ENCODE data around the gene LRP1. TPM values are rescaled to one million over a fixed set of nuclear protein-coding genes. Genes with fewer than 3 reads are reported as not detected.
A peak's percentile ranks its signal among the peaks of the same experiment; 100 is the strongest.
"Not testable (repeated sequence)": the region's sequence is repeated elsewhere in the genome, so short reads cannot be mapped to it uniquely, and the experiment has no call there.

The LRP1 gene
- polyA plus RNA-seq, 3 donors, result 60.9 to 106 (median 84.0) TPM

DNA sequence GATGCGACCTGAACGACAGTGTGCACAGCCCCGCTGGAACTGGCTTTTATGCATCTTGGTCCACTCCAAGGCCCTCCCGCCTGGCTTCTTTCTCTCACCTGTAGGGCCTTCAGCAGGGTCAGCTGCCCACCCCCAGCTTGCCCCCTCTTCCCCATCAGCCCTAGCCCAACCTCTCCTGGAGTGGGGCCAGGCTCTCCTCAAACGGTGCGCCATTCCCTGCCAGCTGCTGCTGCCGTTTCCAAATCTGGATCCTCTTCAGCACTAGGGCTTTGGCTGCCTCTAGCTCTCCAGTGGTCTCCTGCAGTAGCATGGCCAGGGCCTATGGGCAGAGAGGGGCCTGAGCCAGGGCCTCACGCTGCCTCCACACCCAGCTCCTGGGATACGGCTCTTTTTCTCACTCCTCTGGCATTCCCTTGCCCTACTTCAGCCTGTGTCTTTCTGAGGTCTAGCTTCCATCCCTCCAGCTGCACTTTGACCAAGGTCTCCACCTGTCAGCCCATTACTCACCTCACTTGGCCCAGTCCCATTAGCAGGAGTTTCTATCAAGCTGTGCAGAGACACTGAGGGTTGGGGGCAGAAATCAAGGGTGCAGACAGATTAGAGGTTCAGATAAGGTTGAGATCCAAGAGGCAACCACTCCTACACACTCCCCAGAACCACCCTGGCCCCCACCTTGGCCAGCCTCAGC lies 22.1 kb upstream of the LRP1 start:
- DNase-seq (ENCODE audit: extremely low read depth in 1 of 11, low read depth in 9 of 11, low spot score in 4 of 11), result no peak

- DNase-seq (ENCODE audit: extremely low read depth in 1 of 11, low read depth in 9 of 11, low spot score in 4 of 11), result no peak
Observed at GRCh38 chr12:57107456-57108155, 20.7 kb upstream of the LRP1 start.

DNA sequence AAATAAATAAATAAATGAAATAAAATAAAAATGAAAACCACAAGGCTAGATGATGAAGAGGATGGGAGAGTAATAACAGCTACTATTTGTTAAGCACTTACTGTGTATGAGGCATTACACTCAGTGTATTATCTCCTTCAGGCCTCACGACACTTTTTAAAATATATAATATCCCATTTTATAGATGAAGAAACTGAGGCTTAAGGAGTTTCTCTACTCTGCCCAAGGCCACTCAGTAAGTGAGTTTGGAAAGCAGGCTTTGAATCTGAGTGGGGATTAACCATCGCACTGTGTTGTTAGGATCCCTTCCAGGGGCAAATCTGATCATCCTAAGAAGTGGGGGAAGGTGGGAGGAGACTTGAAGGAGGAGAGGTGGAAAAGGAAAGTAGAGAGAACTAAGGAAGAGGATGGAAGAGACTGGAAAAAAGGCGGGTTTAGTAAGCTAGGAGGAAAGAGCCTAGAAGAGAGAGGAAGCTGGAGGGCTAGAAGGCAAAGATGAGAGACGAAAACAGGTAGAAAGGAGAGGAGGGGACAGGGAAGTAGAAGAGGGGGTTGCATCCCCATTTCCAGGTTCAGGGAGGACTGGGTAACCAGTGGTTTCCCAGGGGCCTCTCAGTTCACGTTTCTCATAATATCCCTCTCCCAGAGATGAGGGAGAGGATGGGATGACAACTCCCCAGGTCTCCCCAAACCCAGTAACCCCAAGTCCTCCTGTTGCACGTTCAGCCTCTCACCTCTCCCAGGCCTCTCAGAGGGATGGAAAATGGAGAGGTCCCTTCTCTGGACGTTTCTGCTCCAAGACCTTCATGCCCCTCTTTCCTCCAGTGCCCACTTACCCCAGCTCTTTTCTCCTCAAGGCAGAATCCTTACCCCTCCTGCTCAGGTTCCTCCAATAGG lies 18.8 kb upstream of the LRP1 start:
- no peak for DNase-seq (ENCODE audit: extremely low read depth in 1 of 11, low read depth in 9 of 11, low spot score in 4 of 11)

DNA sequence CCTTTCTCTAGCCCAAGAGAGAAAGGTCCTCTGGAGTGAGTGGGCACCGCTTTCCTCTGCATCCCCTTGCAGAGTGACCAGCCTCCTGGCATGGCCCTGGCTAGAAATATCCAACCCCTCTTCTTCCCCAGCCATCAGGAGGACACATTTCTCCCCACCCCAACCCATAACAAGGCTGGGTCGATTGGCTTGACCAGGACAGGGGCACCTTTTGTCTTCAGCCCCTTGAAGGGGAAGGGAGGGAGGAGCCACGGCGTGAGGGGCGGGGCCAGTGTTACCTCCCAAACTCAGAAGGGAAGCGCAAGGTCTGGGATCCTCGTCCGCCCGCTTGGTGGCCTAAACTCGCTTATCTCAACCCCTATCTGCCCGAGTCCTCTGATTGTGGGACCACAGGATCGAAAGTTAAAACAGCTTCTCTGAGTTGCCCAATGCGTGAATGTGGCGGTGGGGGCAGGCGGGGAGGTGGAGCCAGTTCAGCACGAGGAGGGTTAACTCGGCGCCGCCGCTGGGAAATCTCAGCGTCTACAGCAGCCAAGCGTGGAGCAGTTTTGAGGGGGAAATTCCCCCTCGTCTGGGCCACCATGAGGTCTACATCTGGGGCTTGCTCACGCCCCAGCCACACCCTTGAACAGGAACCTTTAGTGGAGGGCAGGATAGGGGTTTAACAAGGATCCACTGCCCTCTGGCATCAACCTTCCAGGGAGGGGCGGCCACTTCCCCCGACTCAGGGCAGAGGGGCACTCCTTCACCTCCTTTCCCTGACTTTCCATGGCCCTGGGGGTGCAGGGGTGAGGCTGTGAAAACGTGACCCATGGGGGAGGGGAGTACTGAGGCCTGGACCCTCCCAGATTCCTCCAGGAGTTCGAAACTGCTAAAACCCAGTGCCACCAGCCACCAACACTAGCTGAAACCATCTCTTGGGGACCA lies 17.9 kb upstream of the LRP1 start:
- DNase-seq (ENCODE audit: extremely low read depth in 1 of 11, low read depth in 9 of 11, low spot score in 4 of 11), result peak in 2 of 11 donors; percentile 39

GRCh38 chr12:57111031-57111734 lies 17.1 kb upstream of the LRP1 start, which contains the start of gene STAT6:
Gene STAT6 (minus strand): TSS chr12:57111362. CDS start chr12:57108278, 3,084 bp downstream.
- peak in 8 of 11 donors; percentile 60 to 83 (median 72) for DNase-seq (ENCODE audit: extremely low read depth in 1 of 11, low read depth in 9 of 11, low spot score in 4 of 11)

- DNase-seq (ENCODE audit: extremely low read depth in 1 of 11, low read depth in 9 of 11, low spot score in 4 of 11), result no peak
Observed at GRCh38 chr12:57112492-57113294, 15.6 kb upstream of the LRP1 start.

DNA sequence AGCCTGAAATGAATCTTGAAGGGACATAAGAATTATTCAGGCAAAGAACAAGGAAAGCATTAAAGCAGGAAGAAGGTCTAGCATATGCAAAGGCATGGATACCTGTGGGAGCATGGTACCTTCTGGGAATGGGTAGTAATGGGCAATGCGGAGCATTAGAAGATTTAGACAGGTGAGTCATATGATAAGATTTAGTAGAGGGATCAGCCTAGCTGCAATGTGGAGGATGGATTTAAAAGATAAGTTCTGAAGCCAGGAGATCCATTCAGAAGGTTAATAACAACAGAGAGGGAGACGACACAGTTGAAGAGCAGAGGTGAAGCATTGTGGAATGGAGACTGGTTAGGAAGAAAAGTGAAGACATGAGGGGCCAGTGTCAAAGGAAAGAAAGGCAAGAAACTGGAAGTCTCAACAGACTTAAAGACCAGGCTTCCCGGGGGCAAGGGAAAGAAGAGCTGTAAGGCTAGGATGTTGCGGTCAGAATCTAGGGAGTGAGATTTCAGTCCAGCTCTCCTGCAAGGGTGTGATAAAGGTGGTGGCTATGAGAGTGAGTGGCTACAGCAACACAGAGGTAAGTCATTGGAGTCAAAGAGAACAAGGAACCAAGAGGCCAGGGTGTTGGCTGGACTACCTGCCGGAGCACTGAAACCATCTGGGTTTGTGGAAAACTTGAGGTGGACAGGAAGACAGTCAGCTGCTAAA lies 11.6 kb upstream of the LRP1 start:
- no peak for DNase-seq (ENCODE audit: extremely low read depth in 1 of 11, low read depth in 9 of 11, low spot score in 4 of 11)

DNA sequence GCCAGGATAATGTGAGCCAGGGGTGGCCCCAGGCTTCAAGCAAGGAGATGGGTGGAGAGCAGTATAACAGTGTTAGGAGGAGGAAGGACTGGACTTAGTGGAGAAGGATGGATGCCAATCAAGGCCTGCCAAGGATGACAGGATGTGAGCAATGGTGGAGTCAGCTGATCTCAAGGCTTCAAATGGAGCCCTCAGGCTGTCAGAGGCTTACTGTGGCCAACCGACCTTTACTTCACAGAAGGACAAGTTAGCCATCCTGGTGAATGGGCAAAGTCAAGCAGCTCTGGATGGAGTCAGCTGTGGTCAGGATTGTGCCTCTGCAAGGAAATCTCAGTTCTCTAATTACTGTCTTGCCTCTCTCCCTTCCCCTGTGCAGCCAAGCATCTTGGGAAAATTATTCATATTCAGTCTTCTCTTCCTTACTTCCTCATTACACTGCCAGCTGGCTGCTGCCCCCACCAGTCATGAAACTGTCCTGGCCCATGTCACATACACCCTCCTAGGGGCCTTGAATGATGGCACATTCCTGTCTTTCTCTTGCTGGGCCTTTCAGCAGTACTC lies 9.5 kb upstream of the LRP1 start:
- DNase-seq (ENCODE audit: extremely low read depth in 1 of 11, low read depth in 9 of 11, low spot score in 4 of 11), result no peak

DNA sequence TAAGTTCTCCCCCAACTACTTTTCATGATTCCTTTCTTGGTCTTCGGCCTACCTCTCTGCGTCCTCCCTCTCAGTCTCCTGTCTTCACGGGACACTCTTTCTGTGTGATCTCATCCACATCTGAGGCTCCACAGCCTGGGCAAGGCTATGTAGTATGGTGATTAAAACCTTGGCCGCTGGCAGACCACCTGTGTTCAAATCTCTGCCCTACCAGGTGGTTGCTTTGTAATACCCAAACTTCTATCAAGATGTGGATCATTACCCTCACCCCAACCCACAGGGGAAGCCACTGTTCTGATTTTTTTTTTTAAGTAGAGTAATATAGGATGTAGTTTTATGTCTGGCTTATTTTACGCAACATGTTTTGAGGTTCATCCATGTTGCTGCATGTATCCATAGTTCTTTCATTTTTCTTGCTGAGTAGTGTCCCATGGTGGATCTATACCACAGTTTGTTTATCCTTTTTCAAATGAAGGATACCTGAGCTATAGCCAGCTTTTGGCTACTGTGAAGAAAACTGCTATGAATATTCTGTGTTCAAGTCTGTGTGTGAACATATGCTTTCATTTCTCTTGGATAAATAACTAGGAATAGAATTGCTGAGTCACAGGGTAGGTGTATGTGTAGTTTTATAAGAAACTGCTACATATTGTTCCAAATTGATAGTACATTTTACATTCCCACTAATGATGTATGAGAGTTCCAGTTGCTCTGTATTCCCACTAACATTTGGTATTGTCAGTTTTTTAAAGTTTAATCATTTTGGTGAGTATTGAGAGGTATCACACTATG lies 8.8 kb upstream of the LRP1 start:
- DNase-seq (ENCODE audit: extremely low read depth in 1 of 11, low read depth in 9 of 11, low spot score in 4 of 11), result no peak

GRCh38 chr12:57120718-57121117 lies 7.6 kb upstream of the LRP1 start:
- DNase-seq (ENCODE audit: extremely low read depth in 1 of 11, low read depth in 9 of 11, low spot score in 4 of 11), result not testable (repeated sequence)

DNA sequence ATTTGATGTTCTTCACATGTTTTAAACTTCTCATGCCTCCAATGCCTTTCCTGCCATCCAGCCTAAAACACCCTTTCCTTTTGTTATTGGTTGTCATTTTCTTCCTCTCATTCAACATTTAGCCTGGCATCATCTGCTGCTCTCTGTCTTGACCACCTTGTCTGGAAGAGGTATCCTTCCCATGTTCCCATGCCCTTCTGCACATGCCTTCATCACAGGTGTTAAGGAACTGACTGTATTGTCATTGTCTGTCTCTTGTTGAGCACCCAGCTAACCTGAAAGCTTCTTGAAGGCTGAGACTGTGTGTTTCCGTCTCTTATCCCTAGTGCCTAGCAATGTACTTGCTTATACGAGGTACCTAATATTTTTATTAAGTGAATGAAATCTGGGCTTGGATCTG lies 4.5 kb upstream of the LRP1 start:
- no peak for DNase-seq (ENCODE audit: extremely low read depth in 1 of 11, low read depth in 9 of 11, low spot score in 4 of 11)

DNA sequence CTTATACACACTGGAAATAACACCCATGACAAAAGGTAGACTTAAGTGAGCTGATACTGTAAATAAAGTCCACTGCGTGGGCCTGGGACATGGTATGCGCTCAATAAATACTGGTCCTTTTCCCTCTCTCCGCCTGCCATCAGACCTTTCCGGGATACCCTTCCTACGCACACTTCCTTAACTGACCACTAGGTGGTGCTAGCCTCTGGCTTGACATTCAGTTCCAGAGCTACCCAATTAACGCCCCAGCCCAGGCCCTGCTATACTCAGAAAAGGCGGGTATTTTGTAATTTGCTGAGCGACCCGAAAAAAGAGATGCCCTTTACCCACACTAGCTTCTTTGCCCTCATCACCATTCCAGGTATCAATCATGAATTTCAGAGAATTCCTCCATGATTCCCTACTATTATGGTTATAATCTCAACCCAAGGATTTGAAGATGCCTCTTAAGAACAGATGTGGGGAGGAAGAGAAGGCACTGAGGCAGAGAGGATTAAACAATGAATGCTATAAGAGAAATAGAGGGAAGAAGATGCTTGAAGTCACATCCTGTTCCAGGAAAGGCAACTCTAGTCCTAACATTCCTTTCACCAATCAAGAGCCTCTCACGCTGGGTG lies 3.9 kb upstream of the LRP1 start:
- peak in 3 of 11 donors; percentile 65 to 75 (median 67) for DNase-seq (ENCODE audit: extremely low read depth in 1 of 11, low read depth in 9 of 11, low spot score in 4 of 11)

DNA sequence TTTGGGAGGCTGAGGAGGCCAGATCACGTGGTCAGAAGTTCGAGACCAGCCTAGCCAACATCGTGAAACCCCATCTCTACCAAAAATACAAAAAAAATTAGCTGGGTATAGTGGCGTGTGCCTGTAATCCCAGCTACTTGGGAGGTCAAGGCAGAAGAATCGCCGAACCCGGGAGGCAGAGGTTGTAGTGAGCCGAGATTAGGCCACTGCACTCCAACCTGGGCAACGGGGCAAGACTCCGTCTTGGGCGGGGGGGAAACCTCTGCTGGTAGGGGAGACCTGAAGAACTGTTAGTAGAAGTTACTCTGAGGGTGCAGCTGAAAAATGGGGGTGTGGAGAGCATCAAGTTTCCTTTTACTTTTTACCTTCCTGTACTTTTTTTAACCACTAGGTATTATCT lies 2.2 kb upstream of the LRP1 start:
- DNase-seq (ENCODE audit: extremely low read depth in 1 of 11, low read depth in 9 of 11, low spot score in 4 of 11), result no peak

DNA sequence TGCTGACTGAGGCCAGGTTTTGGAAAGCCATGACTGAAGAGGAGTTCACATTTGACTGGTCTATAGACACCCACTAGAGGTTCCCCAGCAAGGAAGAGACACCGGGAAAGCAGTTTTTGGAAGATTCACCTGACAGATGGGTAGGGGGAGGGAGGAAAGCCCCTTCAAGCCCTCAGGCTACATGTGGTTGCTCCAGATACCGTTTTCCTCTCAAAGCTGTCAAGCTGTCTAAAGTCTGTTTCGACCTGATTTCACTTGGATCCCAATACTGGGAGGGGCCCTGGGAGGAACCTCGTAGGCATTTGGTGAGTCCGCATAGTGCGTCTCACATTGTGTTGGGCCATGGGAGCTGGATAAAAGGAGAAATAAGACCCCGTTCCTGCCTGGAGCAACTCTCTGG lies 1.7 kb upstream of the LRP1 start:
- DNase-seq (ENCODE audit: extremely low read depth in 1 of 11, low read depth in 9 of 11, low spot score in 4 of 11), result no peak

DNA sequence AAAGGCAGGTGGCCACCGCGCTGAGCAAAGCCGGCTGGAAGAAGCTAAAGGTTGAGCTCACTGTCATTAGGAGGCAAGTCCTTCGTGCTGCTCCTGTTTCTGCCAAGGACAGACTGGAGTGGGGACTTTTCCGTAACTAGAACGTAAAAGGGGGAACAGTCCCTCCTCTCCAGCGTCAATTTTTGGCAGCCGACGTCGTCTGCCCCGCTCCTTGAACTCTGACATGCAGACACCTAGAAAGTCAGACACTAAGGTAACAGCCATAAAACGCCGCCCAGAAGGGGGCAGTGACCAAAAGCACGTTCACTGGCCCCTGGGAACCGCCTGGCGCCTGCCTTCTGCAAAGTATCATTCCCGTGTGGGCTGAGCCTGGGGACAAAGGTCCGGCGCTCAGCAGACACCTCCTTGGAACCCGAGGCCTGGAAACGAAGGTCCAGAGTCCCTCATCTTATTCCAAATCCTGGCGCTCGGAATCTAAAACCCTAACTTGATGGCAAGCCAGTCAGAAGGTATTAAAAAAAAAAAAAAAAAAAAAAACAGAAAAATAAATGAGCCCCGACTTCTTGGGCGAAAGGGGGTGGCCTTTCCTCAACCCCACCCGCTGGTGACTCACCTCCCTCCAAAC lies 1.1 kb upstream of the LRP1 start:
- DNase-seq (ENCODE audit: extremely low read depth in 1 of 11, low read depth in 9 of 11, low spot score in 4 of 11), result peak in 2 of 11 donors; percentile 52 to 56
